ENCODE data around the gene RLBP1.

The RLBP1 gene

GRCh38 chr15:89177116-89177515, 44.3 kb downstream of the RLBP1 start:
- no peak for DNase-seq (ENCODE audit: low read depth)
- no peak overlapping the region for H3K4me3 ChIP-seq (ENCODE audit: control insufficient read depth, low read depth, low read length)

GRCh38 chr15:89175617-89176191, 45.7 kb downstream of the RLBP1 start:
- no peak for TF ChIP-seq CTCF (IDR thresholded peaks at IDR 0.05; ENCODE audit: control insufficient read depth, insufficient read depth, low read depth, low read length, missing control alignments)

More at GRCh38 chr15:89177116-89177515, 44.3 kb downstream of the RLBP1 start:
- no peak for TF ChIP-seq CTCF (IDR thresholded peaks at IDR 0.05; ENCODE audit: control insufficient read depth, insufficient read depth, low read depth, low read length, missing control alignments)

DNA sequence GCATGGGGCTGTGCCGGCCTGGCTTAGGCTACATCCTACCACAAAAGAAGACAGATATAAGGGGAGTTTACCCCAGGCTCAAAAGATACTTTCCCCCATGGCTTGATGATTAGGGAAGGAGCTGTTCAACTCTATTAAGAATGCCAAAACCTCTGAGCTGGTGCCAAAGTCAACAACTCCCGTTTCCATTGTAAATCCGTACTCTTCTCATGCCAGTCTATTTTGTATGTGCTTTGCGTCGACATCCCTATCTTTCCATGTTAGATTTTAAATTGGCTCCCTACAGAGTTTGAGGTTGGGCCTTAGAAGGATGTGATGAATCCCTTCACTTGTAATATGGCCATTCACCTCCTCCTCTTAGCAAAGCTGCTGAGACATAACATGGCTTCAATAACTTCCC, 46.9 kb downstream of the RLBP1 start:
- no peak for DNase-seq (ENCODE audit: low read depth)
- no peak for TF ChIP-seq CTCF (IDR thresholded peaks at IDR 0.05; ENCODE audit: control insufficient read depth, insufficient read depth, low read depth, low read length, missing control alignments)
- H3K4me3 ChIP-seq (ENCODE audit: control insufficient read depth, low read depth, low read length): no peak overlapping the region

More at GRCh38 chr15:89175617-89176191, 45.7 kb downstream of the RLBP1 start:
- no peak overlapping the region for H3K4me3 ChIP-seq (ENCODE audit: control insufficient read depth, low read depth, low read length)
- no peak for DNase-seq (ENCODE audit: low read depth)

- no peak overlapping the region for H3K4me3 ChIP-seq (ENCODE audit: control insufficient read depth, low read depth, low read length)
- TF ChIP-seq CTCF (IDR thresholded peaks at IDR 0.05; ENCODE audit: control insufficient read depth, insufficient read depth, low read depth, low read length, missing control alignments): no peak
- no peak for DNase-seq (ENCODE audit: low read depth)
Observed at GRCh38 chr15:89172921-89173320, 48.5 kb downstream of the RLBP1 start.

- H3K4me3 ChIP-seq (ENCODE audit: control insufficient read depth, low read depth, low read length): no peak overlapping the region
- no peak for DNase-seq (ENCODE audit: low read depth)
- peak; percentile 73 for TF ChIP-seq CTCF (IDR thresholded peaks at IDR 0.05; ENCODE audit: control insufficient read depth, insufficient read depth, low read depth, low read length, missing control alignments)
Observed at GRCh38 chr15:89171136-89172072, 50.0 kb downstream of the RLBP1 start.

DNA sequence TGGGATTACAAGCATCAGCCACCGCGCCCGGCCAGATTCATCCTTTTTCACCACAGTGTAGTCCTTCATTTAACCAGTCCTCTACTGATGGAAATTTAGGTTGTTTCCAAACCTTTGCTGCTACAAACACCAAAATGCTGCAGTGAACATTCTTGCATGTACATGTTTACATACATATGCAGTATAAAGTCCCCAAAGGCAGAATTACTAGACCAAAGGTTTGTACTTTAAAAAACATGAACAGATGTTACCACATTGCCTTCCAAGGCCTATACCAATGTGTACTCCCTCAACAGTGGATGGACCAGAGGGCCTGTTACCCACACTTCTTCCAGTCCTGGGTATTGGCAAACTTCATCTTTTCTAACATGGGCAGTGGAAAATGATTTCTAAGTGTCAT, 51.0 kb downstream of the RLBP1 start:
- no peak for DNase-seq (ENCODE audit: low read depth)
- no peak for TF ChIP-seq CTCF (IDR thresholded peaks at IDR 0.05; ENCODE audit: control insufficient read depth, insufficient read depth, low read depth, low read length, missing control alignments)

More for the DNA sequence above, 51.0 kb downstream of the RLBP1 start:
- H3K4me3 ChIP-seq (ENCODE audit: control insufficient read depth, low read depth, low read length): no peak overlapping the region

Measured in AG09309 (cell line).